Gastrocnemius medialis (tissue), 4 donors: Measurements from ENCODE around the gene MINDY4. TPM values are rescaled to one million over a fixed set of nuclear protein-coding genes. Genes with fewer than 3 reads are reported as not detected.
A peak's percentile ranks its signal among the peaks of the same experiment; 100 is the strongest.

Experiments used
- ATAC-seq, 2 donors: fragments of 150-250 bp; one replicate each; pipeline ENCODE4 v1.9.1; 2016
- DNase-seq, 2 donors: peaks; one replicate each; pipeline ENCODE4 v3.0.0-alpha.2; 2019
- H3K27ac ChIP-seq, 4 donors: fragments of 200-600 bp; sonication (generic); 1 replicate in 1 of 4; 2 replicates in 3 of 4; pipeline ENCODE4 v1.5.1; 2016 to 2018; ENCODE audit warnings: mild to moderate bottlenecking in 2 of 4, moderate library complexity in 1 of 4
- H3K27me3 ChIP-seq, 3 donors: fragments of 200-600 bp; sonication (generic) in 2 of 3; 1 replicate in 1 of 3; 2 replicates in 2 of 3; pipeline versions ENCODE4 v1.5.1 to v1.6.0; 2016 to 2019; ENCODE audit warnings: mild to moderate bottlenecking in 1 of 3, moderate library complexity in 1 of 3
- H3K36me3 ChIP-seq, 2 donors: fragments of 200-600 bp; sonication (generic) in 1 of 2; one replicate each; pipeline ENCODE4 v1.5.1; 2017 to 2018
- H3K4me1 ChIP-seq, 2 donors: fragments of 200-600 bp; sonication (generic) in 1 of 2; one replicate each; pipeline ENCODE4 v1.5.1; 2016 to 2017; ENCODE audit warnings: mild to moderate bottlenecking in 2 of 2
- H3K4me3 ChIP-seq, 4 donors: fragments of 200-600 bp; sonication (generic) in 3 of 4; 1 replicate in 1 of 4; 2 replicates in 3 of 4; pipeline ENCODE4 v1.5.1; 2016 to 2019; ENCODE audit warnings: mild to moderate bottlenecking in 2 of 4
- H3K9me3 ChIP-seq, 3 donors: fragments of 200-600 bp; sonication (generic) in 2 of 3; 1 replicate in 1 of 3; 2 replicates in 2 of 3; pipeline ENCODE4 v1.5.1; 2016 to 2019
- POLR2A ChIP-seq, 2 donors: fragments of 450-650 bp; IDR thresholded peaks; one replicate each; pipeline ENCODE4 v1.6.1; 2017; ENCODE audit warnings: antibody characterized with exemption in 2 of 2, mild to moderate bottlenecking in 2 of 2, moderate library complexity in 2 of 2
- in situ Hi-C, 4 donors: fragments of 200-750 bp; cut with MboI; loops; one replicate each; pipeline versions ENCODE4 v1.15.0 to v1.8.0; 2017; ENCODE audit warnings: low sequenced_read_pairs in 4 of 4
- intact Hi-C: fragments of 100-400 bp; cut with DNase I; formaldehyde crosslinking; loops from one replicate; pipeline ENCODE4 v1.15.1; 2023; ENCODE audit warnings: low total_unique reads
- total RNA-seq, 4 donors: library from RNA; depleted of rRNA; stranded (reverse); fragments of >200 nt; gene quantifications; one replicate each; pipeline versions ENCODE4 v1.1.0 to v1.2.3, GENCODE V29; 2016
- TF ChIP-seq, protein P1 (sequence below), 5 experiments: fragments of 450-650 bp in 3 of 5; fragments of 200-600 bp in 2 of 5; sonication (generic) in 2 of 5; IDR thresholded peaks in 4 of 5; conservative IDR thresholded peaks in 1 of 5; 1 replicate in 4 of 5; 2 replicates in 1 of 5; pipeline ENCODE4 v1.5.1; 2016 to 2019; ENCODE audit warnings: antibody characterized with exemption in 5 of 5, mild to moderate bottlenecking in 3 of 5, moderate library complexity in 3 of 5

MINDY4 gene
- total RNA-seq, 4 donors from 2014 or later: 1.4 to 4.3 (median 3.0) TPM

- intact Hi-C loops (no loop called here), in situ Hi-C loops (no loop called here)
- ATAC-seq (peak; percentile 73 to 82), DNase-seq (peak; percentile 44 to 82)
- Histone ChIP-seq H3K4me3 (peak overlapping the region in 1 of 4 donors; percentile 21), H3K9me3 (no peaks in the 10 kb centered on the region), H3K36me3 (no peaks in the 10 kb centered on the region), H3K27ac (peak overlapping the region; percentile 66 to 77 (median 73)), H3K4me1 (peaks cover 37 to 47% of the 10 kb centered on the region in 2 donors), H3K27me3 (no peaks in the 10 kb centered on the region)
- no peak for TF ChIP-seq POLR2A (IDR thresholded peaks at IDR 0.05)
- TF ChIP-seq, protein P1, sequence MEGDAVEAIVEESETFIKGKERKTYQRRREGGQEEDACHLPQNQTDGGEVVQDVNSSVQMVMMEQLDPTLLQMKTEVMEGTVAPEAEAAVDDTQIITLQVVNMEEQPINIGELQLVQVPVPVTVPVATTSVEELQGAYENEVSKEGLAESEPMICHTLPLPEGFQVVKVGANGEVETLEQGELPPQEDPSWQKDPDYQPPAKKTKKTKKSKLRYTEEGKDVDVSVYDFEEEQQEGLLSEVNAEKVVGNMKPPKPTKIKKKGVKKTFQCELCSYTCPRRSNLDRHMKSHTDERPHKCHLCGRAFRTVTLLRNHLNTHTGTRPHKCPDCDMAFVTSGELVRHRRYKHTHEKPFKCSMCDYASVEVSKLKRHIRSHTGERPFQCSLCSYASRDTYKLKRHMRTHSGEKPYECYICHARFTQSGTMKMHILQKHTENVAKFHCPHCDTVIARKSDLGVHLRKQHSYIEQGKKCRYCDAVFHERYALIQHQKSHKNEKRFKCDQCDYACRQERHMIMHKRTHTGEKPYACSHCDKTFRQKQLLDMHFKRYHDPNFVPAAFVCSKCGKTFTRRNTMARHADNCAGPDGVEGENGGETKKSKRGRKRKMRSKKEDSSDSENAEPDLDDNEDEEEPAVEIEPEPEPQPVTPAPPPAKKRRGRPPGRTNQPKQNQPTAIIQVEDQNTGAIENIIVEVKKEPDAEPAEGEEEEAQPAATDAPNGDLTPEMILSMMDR (IDR thresholded peaks at IDR 0.05 in 4 of 5, conservative IDR thresholded peaks at IDR 0.05 in 1 of 5): no peak
Observed at GRCh38 chr7:30750683-30751650, 20.2 kb upstream of the MINDY4 start.

GRCh38 chr7:30751696-30752273 is 19.4 kb upstream of the MINDY4 start, which contains the start of gene INMT:
TSS of gene INMT (plus strand) at chr7:30752135. CDS start at chr7:30752151, 16 bp downstream.
- DNase-seq (peak in 1 of 2 donors; percentile 29), ATAC-seq (no peak)
- Histone ChIP-seq H3K9me3 (no peaks in the 10 kb centered on the region), H3K27me3 (no peaks in the 10 kb centered on the region), H3K4me1 (peaks cover 40 to 48% of the 10 kb centered on the region in 2 donors), H3K27ac (peak within 1 kb of the TSS; percentile 66 to 77 (median 73)), H3K4me3 (peak within 1 kb of the TSS; percentile 4 to 40 (median 23)), H3K36me3 (no peaks in the 10 kb centered on the region)
- TF ChIP-seq, protein P1 (IDR thresholded peaks at IDR 0.05 in 4 of 5, conservative IDR thresholded peaks at IDR 0.05 in 1 of 5): no peak
- no peak for TF ChIP-seq POLR2A (IDR thresholded peaks at IDR 0.05)
- in situ Hi-C loops: no loop called here
- intact Hi-C loops: no loop called here

DNA sequence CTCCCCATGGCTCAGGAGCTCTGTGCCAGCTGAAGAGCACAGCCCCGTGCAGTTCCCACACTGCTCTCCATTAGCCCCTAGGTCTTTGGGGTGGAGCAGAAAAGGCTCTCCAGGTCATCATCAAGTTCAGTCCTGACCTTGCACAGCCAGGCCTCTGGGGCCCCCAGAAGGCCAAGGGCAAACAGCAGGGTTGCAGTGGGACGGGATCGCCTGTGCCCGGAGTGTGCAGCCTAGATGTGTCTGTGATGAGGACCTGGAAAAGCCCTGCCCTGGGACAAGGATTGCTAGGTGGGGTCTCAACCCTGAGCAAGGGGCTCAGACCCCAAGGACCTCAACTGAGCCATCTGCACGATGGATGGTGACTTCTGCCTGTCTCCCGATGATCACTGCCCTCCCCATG is 18.7 kb upstream of the MINDY4 start:
- no peaks in the 10 kb centered on the region for H3K36me3 ChIP-seq
- no peaks in the 10 kb centered on the region for H3K27me3 ChIP-seq
- ATAC-seq (no peak), DNase-seq (no peak)
- peaks cover 47 to 53% of the 10 kb centered on the region in 2 donors for H3K4me1 ChIP-seq
- H3K4me3 ChIP-seq: peak overlapping the region; percentile 4 to 40 (median 23)
- TF ChIP-seq POLR2A (IDR thresholded peaks at IDR 0.05): no peak
- TF ChIP-seq, protein P1 (IDR thresholded peaks at IDR 0.05 in 4 of 5, conservative IDR thresholded peaks at IDR 0.05 in 1 of 5): no peak
- in situ Hi-C loops: no loop called here
- H3K9me3 ChIP-seq: no peaks in the 10 kb centered on the region
- intact Hi-C loops: no loop called here
- H3K27ac ChIP-seq: peak overlapping the region; percentile 66 to 77 (median 73)

DNA sequence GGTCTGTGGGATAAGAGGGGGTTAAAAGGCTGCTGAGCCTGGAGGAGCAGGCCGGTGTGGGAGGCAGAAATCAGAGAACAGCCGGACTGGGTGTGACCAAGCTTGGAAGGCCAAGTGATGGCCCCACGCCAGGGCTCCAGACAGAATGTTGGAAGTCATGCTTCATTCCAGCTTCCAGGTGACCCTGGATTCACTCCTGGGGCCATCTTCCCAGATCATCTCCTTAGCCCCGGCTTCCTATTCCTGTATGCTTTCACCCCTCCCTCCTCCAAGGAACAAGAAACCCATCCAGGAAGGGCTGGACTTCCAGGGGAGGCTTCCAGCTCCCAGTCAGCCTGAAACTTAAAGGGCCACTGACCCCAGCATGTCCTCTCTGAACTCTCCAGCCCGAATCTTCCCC is 18.2 kb upstream of the MINDY4 start:
- intact Hi-C loops: no loop called here
- TF ChIP-seq POLR2A (IDR thresholded peaks at IDR 0.05): no peak
- DNase-seq: peak; percentile 39 to 84
- H3K36me3 ChIP-seq: no peaks in the 10 kb centered on the region
- in situ Hi-C loops: no loop called here
- peak; percentile 59 to 72 for ATAC-seq
- peak overlapping the region; percentile 66 to 77 (median 73) for H3K27ac ChIP-seq
- no peaks in the 10 kb centered on the region for H3K9me3 ChIP-seq
- peaks cover 52 to 55% of the 10 kb centered on the region in 2 donors for H3K4me1 ChIP-seq
- H3K4me3 ChIP-seq: peak overlapping the region; percentile 4 to 40 (median 23)
- H3K27me3 ChIP-seq: no peaks in the 10 kb centered on the region
